HCT116 (cell line): ENCODE measurements around the gene CBFA2T3.

Source experiments
- POLR2A ChIP-seq: IDR thresholded peaks from 2 replicates; pipeline ENCODE4 v1.7.0; 2011; ENCODE audit warnings: borderline replicate concordance; ENCODE audit not compliant: insufficient read depth, insufficient read length; ENCODE audit errors: extremely low read depth
- TF ChIP-seq, protein P1 (sequence below): IDR thresholded peaks from 2 replicates; pipeline ENCODE4 v1.6.1; 2012; ENCODE audit warnings: low read depth

- TF ChIP-seq, protein P1, sequence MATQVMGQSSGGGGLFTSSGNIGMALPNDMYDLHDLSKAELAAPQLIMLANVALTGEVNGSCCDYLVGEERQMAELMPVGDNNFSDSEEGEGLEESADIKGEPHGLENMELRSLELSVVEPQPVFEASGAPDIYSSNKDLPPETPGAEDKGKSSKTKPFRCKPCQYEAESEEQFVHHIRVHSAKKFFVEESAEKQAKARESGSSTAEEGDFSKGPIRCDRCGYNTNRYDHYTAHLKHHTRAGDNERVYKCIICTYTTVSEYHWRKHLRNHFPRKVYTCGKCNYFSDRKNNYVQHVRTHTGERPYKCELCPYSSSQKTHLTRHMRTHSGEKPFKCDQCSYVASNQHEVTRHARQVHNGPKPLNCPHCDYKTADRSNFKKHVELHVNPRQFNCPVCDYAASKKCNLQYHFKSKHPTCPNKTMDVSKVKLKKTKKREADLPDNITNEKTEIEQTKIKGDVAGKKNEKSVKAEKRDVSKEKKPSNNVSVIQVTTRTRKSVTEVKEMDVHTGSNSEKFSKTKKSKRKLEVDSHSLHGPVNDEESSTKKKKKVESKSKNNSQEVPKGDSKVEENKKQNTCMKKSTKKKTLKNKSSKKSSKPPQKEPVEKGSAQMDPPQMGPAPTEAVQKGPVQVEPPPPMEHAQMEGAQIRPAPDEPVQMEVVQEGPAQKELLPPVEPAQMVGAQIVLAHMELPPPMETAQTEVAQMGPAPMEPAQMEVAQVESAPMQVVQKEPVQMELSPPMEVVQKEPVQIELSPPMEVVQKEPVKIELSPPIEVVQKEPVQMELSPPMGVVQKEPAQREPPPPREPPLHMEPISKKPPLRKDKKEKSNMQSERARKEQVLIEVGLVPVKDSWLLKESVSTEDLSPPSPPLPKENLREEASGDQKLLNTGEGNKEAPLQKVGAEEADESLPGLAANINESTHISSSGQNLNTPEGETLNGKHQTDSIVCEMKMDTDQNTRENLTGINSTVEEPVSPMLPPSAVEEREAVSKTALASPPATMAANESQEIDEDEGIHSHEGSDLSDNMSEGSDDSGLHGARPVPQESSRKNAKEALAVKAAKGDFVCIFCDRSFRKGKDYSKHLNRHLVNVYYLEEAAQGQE: no peak
- no peak for TF ChIP-seq POLR2A
Measured at GRCh38 chr16:88840600-88841215, 136.3 kb downstream of the CBFA2T3 start.
